ENCODE data around the gene RIC8A. TPM values are rescaled to one million over a fixed set of nuclear protein-coding genes. Genes with fewer than 3 reads are reported as not detected.

Gene RIC8A
- total RNA-seq, 3 donors from 2014 or later (not counting 1 experiment from before 2014, with no cell fraction given) = 102 to 153 (median 106) TPM

DNA sequence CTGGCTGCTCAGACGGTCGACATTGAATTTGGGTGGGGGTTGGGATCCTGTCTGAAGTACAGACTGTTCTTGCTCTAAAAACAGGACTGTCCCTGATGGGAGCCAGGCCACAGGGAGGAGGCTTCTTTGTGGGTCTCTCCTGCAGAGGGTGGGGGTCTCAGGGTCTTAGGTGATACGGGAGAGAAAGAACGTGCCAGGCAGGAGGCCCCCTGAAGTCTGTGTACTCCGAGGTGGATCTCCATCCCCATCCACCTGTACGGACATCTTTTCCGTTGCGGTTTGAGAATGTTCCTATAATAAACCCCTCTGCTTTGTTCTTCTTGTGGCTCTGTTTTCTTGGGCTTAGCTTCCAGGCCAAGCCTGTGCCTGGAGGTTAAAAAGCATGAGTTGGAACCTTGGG is 45.2 kb downstream of the RIC8A start:
- TF ChIP-seq, protein P1, sequence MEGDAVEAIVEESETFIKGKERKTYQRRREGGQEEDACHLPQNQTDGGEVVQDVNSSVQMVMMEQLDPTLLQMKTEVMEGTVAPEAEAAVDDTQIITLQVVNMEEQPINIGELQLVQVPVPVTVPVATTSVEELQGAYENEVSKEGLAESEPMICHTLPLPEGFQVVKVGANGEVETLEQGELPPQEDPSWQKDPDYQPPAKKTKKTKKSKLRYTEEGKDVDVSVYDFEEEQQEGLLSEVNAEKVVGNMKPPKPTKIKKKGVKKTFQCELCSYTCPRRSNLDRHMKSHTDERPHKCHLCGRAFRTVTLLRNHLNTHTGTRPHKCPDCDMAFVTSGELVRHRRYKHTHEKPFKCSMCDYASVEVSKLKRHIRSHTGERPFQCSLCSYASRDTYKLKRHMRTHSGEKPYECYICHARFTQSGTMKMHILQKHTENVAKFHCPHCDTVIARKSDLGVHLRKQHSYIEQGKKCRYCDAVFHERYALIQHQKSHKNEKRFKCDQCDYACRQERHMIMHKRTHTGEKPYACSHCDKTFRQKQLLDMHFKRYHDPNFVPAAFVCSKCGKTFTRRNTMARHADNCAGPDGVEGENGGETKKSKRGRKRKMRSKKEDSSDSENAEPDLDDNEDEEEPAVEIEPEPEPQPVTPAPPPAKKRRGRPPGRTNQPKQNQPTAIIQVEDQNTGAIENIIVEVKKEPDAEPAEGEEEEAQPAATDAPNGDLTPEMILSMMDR (IDR thresholded peaks at IDR 0.05) = no peak
- ATAC-seq = no peak
- Histone ChIP-seq H3K27me3 (ENCODE audit: control insufficient read depth, insufficient read depth, low read length) (no peaks in the 10 kb centered on the region), H3K9me3 (ENCODE audit: control insufficient read depth, insufficient read depth, low read length) (no peaks in the 10 kb centered on the region), H3K4me3 (ENCODE audit: low read length) (no peak overlapping the region), H3K36me3 (ENCODE audit: control insufficient read depth, insufficient read depth, low read length) (peaks cover 47% of the 10 kb centered on the region), H3K4me1 (ENCODE audit: control insufficient read depth, insufficient read depth, low read length) (peaks cover 14% of the 10 kb centered on the region), H3K27ac (ENCODE audit: low read length) (no peak overlapping the region)
- peaks cover 27% of the 10 kb centered on the region for H3K36me3 Mint-ChIP-seq
- H3K9me3 Mint-ChIP-seq = no peaks in the 10 kb centered on the region
- no peaks in the 10 kb centered on the region for H3K27me3 Mint-ChIP-seq (ENCODE audit: low read depth in 2 of 2)
- no peak overlapping the region for H3K27ac Mint-ChIP-seq
- no peak for DNase-seq
- intact Hi-C loops (cut with micrococcal nuclease) = loop anchor here (5.0 kb wide), 2 partner anchors 55 to 195 kb away; partner anchors contain the start of gene IFITM2
- H3K4me1 Mint-ChIP-seq = peaks cover 0 to 13% of the 10 kb centered on the region in 2 donors
- no peak overlapping the region for H3K4me3 Mint-ChIP-seq
- WGBS (ENCODE audit: insufficient coverage) = 94% methylated on average over 8 of the region's 8 CpGs

DNA sequence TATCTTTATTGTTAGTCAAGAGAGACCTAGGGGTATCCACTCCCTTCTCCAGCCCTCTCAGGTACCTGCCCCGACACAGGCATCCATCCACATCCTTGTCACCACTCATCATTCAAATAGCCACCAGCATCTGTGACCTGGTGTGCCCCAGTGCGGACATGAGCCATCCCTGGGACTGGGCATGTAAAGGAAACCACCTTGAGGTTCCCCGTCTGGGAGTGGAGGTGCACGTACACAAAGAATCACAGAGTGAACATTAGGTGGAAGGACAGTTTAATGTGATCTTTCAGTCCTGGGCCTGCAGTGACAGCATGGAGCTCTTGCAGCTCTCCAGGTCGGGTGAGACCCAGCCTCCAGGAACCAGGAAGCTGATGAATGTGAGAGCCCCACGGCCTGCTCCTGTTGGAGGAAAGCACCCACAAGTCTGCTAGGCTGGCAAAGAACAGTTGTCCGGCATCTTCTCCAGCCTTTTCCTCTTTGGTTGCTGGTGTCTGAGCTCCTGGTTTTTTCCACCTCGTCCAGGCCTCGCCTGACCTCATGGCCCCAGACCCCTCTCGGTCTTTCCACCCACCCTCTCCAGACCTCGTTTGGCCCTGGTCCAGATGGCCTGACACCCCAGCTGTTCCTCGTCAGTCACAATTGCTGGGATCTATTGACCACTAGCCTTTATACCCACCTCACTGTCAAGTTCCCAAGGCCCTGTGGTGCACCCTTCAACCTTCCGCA is 45.8 kb downstream of the RIC8A start:
- no peaks in the 10 kb centered on the region for H3K9me3 Mint-ChIP-seq
- Histone ChIP-seq H3K27ac (ENCODE audit: low read length) (no peak overlapping the region), H3K4me3 (ENCODE audit: low read length) (no peak overlapping the region), H3K4me1 (ENCODE audit: control insufficient read depth, insufficient read depth, low read length) (peaks cover 17% of the 10 kb centered on the region), H3K36me3 (ENCODE audit: control insufficient read depth, insufficient read depth, low read length) (peaks cover 40% of the 10 kb centered on the region), H3K9me3 (ENCODE audit: control insufficient read depth, insufficient read depth, low read length) (no peaks in the 10 kb centered on the region), H3K27me3 (ENCODE audit: control insufficient read depth, insufficient read depth, low read length) (no peaks in the 10 kb centered on the region)
- DNase-seq (no peak), ATAC-seq (no peak)
- intact Hi-C loops (cut with micrococcal nuclease) = loop anchor here (5.0 kb wide), 2 partner anchors 54 to 194 kb away; partner anchors contain the start of gene IFITM2
- WGBS (ENCODE audit: insufficient coverage) = 93% methylated on average over 13 of the region's 13 CpGs
- no peak overlapping the region for H3K4me3 Mint-ChIP-seq
- H3K36me3 Mint-ChIP-seq = peaks cover 24% of the 10 kb centered on the region
- no peaks in the 10 kb centered on the region for H3K27me3 Mint-ChIP-seq (ENCODE audit: low read depth in 2 of 2)
- H3K27ac Mint-ChIP-seq = no peak overlapping the region
- TF ChIP-seq, protein P1 (IDR thresholded peaks at IDR 0.05) = no peak
- peaks cover 0 to 13% of the 10 kb centered on the region in 2 donors for H3K4me1 Mint-ChIP-seq

DNA sequence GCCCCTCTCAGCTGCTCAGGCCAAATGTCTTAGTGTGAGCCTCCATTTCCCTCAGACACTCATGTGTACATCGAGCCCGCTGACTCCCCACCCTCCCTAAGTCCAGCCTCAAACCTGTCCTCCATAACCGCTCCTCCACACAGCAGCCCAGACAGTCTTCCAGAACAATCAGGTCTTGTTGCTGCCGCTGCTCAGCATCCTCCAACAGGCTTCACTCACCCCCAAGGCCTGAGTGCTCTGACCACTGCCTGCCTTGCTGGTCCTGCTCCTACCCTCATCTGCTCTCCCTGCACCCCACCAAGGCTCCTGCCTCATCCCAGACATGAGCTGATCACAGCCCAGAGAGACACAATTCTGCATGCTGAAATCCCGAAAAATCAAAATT is 46.4 kb downstream of the RIC8A start:
- TF ChIP-seq, protein P1 (IDR thresholded peaks at IDR 0.05) = no peak
- H3K4me1 ChIP-seq (ENCODE audit: control insufficient read depth, insufficient read depth, low read length) = peaks cover 17% of the 10 kb centered on the region
- no peaks in the 10 kb centered on the region for H3K27me3 ChIP-seq (ENCODE audit: control insufficient read depth, insufficient read depth, low read length)
- peaks cover 0 to 13% of the 10 kb centered on the region in 2 donors for H3K4me1 Mint-ChIP-seq
- H3K36me3 Mint-ChIP-seq = peaks cover 19% of the 10 kb centered on the region
- no peak overlapping the region for H3K27ac Mint-ChIP-seq
- intact Hi-C loops (cut with micrococcal nuclease) = loop anchor here (5.0 kb wide), 2 partner anchors 53 to 193 kb away; partner anchors contain the start of gene IFITM2
- no peak for DNase-seq
- H3K9me3 Mint-ChIP-seq = no peaks in the 10 kb centered on the region
- no peak overlapping the region for H3K4me3 Mint-ChIP-seq
- ATAC-seq = no peak
- peaks cover 35% of the 10 kb centered on the region for H3K36me3 ChIP-seq (ENCODE audit: control insufficient read depth, insufficient read depth, low read length)
- 96% methylated on average over 4 of the region's 5 CpGs for WGBS (ENCODE audit: insufficient coverage)
- H3K9me3 ChIP-seq (ENCODE audit: control insufficient read depth, insufficient read depth, low read length) = no peaks in the 10 kb centered on the region
- H3K27me3 Mint-ChIP-seq (ENCODE audit: low read depth in 2 of 2) = no peaks in the 10 kb centered on the region
- H3K4me3 ChIP-seq (ENCODE audit: low read length) = no peak overlapping the region
- no peak overlapping the region for H3K27ac ChIP-seq (ENCODE audit: low read length)
